ENCODE results near the gene TSPO2. TPM values are rescaled to one million over a fixed set of nuclear protein-coding genes. Genes with fewer than 3 reads are reported as not detected.

Gene TSPO2
- total RNA-seq, 1 donor from 2014 or later, result not detected

GRCh38 chr6:41090841-41091761, 48.8 kb downstream of the TSPO2 start:
- DNase-seq (no peak), ATAC-seq (no peak)
- Histone ChIP-seq H3K27ac (no peak overlapping the region), H3K9me3 (no peaks in the 10 kb centered on the region), H3K4me1 (no peaks in the 10 kb centered on the region), H3K36me3 (peaks cover 96% of the 10 kb centered on the region), H3K4me3 (no peak overlapping the region), H3K27me3 (no peaks in the 10 kb centered on the region)
- TF ChIP-seq CTCF (IDR thresholded peaks at IDR 0.05), result no peak
- intact Hi-C loops (cut with DNase I), result no loop called here

GRCh38 chr6:41092421-41093140, 50.3 kb downstream of the TSPO2 start:
- no peak overlapping the region for H3K4me3 ChIP-seq
- no peaks in the 10 kb centered on the region for H3K27me3 ChIP-seq
- no peaks in the 10 kb centered on the region for H3K4me1 ChIP-seq
- TF ChIP-seq CTCF (IDR thresholded peaks at IDR 0.05), result no peak
- H3K36me3 ChIP-seq, result peaks cover 96% of the 10 kb centered on the region
- H3K9me3 ChIP-seq, result no peaks in the 10 kb centered on the region
- no peak for ATAC-seq
- no peak overlapping the region for H3K27ac ChIP-seq
- DNase-seq, result no peak
- intact Hi-C loops (cut with DNase I), result no loop called here

- H3K9me3 ChIP-seq, result no peaks in the 10 kb centered on the region
- no peaks in the 10 kb centered on the region for H3K4me1 ChIP-seq
- no peak overlapping the region for H3K4me3 ChIP-seq
- intact Hi-C loops (cut with DNase I), result no loop called here
- no peaks in the 10 kb centered on the region for H3K27me3 ChIP-seq
- no peak overlapping the region for H3K27ac ChIP-seq
- ATAC-seq (no peak), DNase-seq (no peak)
- peaks cover 98% of the 10 kb centered on the region for H3K36me3 ChIP-seq
- no peak for TF ChIP-seq CTCF (IDR thresholded peaks at IDR 0.05)
Measured at GRCh38 chr6:41093729-41094128, 51.5 kb downstream of the TSPO2 start.

Other genes starting within 250 kb of the TSPO2 start
- 1.4 TPM for gene UNC5CL, start 3.2 kb upstream of the TSPO2 start, total RNA-seq
- not detected for gene APOBEC2, start 10.7 kb downstream of the TSPO2 start, total RNA-seq
- 22.1 TPM for gene OARD1, start 29.9 kb downstream of the TSPO2 start, total RNA-seq
- gene NFYA, start 30.5 kb downstream of the TSPO2 start, total RNA-seq, result 23.9 TPM
- gene TREML1, start 111.9 kb downstream of the TSPO2 start, total RNA-seq, result 2.5 TPM
- gene TREM2, start 120.6 kb downstream of the TSPO2 start, total RNA-seq, result 62.2 TPM
- 0.61 TPM for gene TREML2, start 158.7 kb downstream of the TSPO2 start, total RNA-seq
- gene TREML4, start 185.9 kb downstream of the TSPO2 start, total RNA-seq, result not detected
- 61.2 TPM for gene TREM1, start 244.2 kb downstream of the TSPO2 start, total RNA-seq